GM19238 (cell line): Measurements from ENCODE around the gene PACSIN2.
"Not testable (repeated sequence)": the region's sequence is repeated elsewhere in the genome, so short reads cannot be mapped to it uniquely, and the experiment has no call there.

ENCODE experiments used
- DNase-seq: peaks from one replicate; pipeline ENCODE4 v3.0.0; 2011; ENCODE audit warnings: low spot score; ENCODE audit not compliant: insufficient read length

PACSIN2 gene

GRCh38 chr22:43011079-43011478, 3.9 kb downstream of the PACSIN2 start:
- no peak for DNase-seq

- no peak for DNase-seq
Observed at GRCh38 chr22:43009444-43009843, 5.5 kb downstream of the PACSIN2 start.

- no peak for DNase-seq
Observed at GRCh38 chr22:43008921-43009320, 6.0 kb downstream of the PACSIN2 start.

GRCh38 chr22:43008509-43008908, 6.4 kb downstream of the PACSIN2 start:
- DNase-seq: no peak

- no peak for DNase-seq
Observed at GRCh38 chr22:43007519-43008102, 7.3 kb downstream of the PACSIN2 start.

GRCh38 chr22:43006753-43007152, 8.2 kb downstream of the PACSIN2 start:
- DNase-seq: no peak

- DNase-seq: no peak
Observed at GRCh38 chr22:43006016-43006505, 8.9 kb downstream of the PACSIN2 start.

- DNase-seq: no peak
Observed at GRCh38 chr22:43005106-43005505, 9.8 kb downstream of the PACSIN2 start.

- no peak for DNase-seq
Observed at GRCh38 chr22:43004362-43005035, 10.4 kb downstream of the PACSIN2 start.

- no peak for DNase-seq
Observed at GRCh38 chr22:43002202-43002586, 12.8 kb downstream of the PACSIN2 start.

- no peak for DNase-seq
Observed at GRCh38 chr22:43001271-43002201, 13.4 kb downstream of the PACSIN2 start.

- DNase-seq: no peak
Observed at GRCh38 chr22:43000441-43001175, 14.3 kb downstream of the PACSIN2 start.

GRCh38 chr22:42997582-42998090, 17.3 kb downstream of the PACSIN2 start:
- DNase-seq: no peak

GRCh38 chr22:42996646-42997365, 18.1 kb downstream of the PACSIN2 start:
- DNase-seq: no peak

GRCh38 chr22:42995654-42996053, 19.3 kb downstream of the PACSIN2 start:
- not testable (repeated sequence) for DNase-seq

- no peak for DNase-seq
Observed at GRCh38 chr22:42994917-42995562, 19.9 kb downstream of the PACSIN2 start.

- DNase-seq: no peak
Observed at GRCh38 chr22:42994276-42994916, 20.6 kb downstream of the PACSIN2 start.

GRCh38 chr22:42993651-42994275, 21.2 kb downstream of the PACSIN2 start:
- DNase-seq: no peak

- DNase-seq: no peak
Observed at GRCh38 chr22:42992886-42993479, 22.0 kb downstream of the PACSIN2 start.
